DOHH2 (cell line): ENCODE results near the gene MXRA5.

ENCODE experiments used
- H3F3A ChIP-seq: fragments of 200-600 bp; sonication (generic), shearing (Covaris generic); 2 replicates; pipeline ENCODE4 v1.6.0; 2016; ENCODE audit warnings: antibody characterized with exemption, mild to moderate bottlenecking; ENCODE audit not compliant: control insufficient read depth, insufficient read depth
- H3K27ac ChIP-seq: fragments of 200-600 bp; sonication (generic); 2 replicates; pipeline ENCODE4 v1.5.1; 2014; ENCODE audit warnings: low read depth, mild to moderate bottlenecking, low read length, moderate library complexity
- H3K27me3 ChIP-seq: fragments of 200-600 bp; sonication (generic); 2 replicates; pipeline ENCODE4 v1.6.1; 2014; ENCODE audit warnings: mild to moderate bottlenecking, low read length, mixed read lengths; ENCODE audit not compliant: control insufficient read depth
- H3K36me3 ChIP-seq: fragments of 200-600 bp; sonication (generic); 2 replicates; pipeline ENCODE4 v1.6.1; 2014; ENCODE audit warnings: mild to moderate bottlenecking, low read length, moderate library complexity, mixed read lengths; ENCODE audit not compliant: control insufficient read depth
- H3K4me1 ChIP-seq: fragments of 200-600 bp; sonication (generic); 2 replicates; pipeline ENCODE4 v1.6.1; 2014; ENCODE audit warnings: mild to moderate bottlenecking, low read length, mixed read lengths; ENCODE audit not compliant: control insufficient read depth
- H3K4me2 ChIP-seq: fragments of 200-600 bp; sonication (generic); 2 replicates; pipeline ENCODE4 v1.6.0; 2014; ENCODE audit warnings: mild to moderate bottlenecking, low read length, moderate library complexity
- H3K4me3 ChIP-seq: fragments of 200-600 bp; sonication (generic); 2 replicates; pipeline ENCODE4 v1.5.1; 2014; ENCODE audit warnings: mild to moderate bottlenecking, low read length, mixed read lengths
- H3K79me2 ChIP-seq: fragments of 200-600 bp; sonication (generic); 2 replicates; pipeline ENCODE4 v1.6.1; 2014; ENCODE audit warnings: mild to moderate bottlenecking, low read length, mixed read lengths; ENCODE audit not compliant: control insufficient read depth
- H3K9me2 ChIP-seq: fragments of 200-600 bp; sonication (generic); replicated peaks from 2 replicates; pipeline ENCODE4 v1.6.1; 2014; ENCODE audit warnings: mild to moderate bottlenecking, low read length, mixed read lengths; ENCODE audit not compliant: control insufficient read depth
- H3K9me3 ChIP-seq: fragments of 200-600 bp; sonication (generic); 2 replicates; pipeline ENCODE4 v1.6.1; 2014; ENCODE audit warnings: antibody characterized with exemption, low read length, mixed read lengths; ENCODE audit not compliant: control insufficient read depth, insufficient read depth
- H4K20me1 ChIP-seq: fragments of 200-600 bp; sonication (generic); 2 replicates; pipeline ENCODE4 v1.6.0; 2014; ENCODE audit warnings: low read depth, mild to moderate bottlenecking, antibody characterized with exemption, low read length, moderate library complexity; ENCODE audit not compliant: control insufficient read depth, insufficient read depth
- EZH2phosphoT487 ChIP-seq: fragments of 200-600 bp; sonication (generic); IDR thresholded peaks from 2 replicates; pipeline ENCODE4 v1.6.1; 2017; ENCODE audit warnings: borderline replicate concordance, mild to moderate bottlenecking, antibody characterized with exemption, low read length, moderate library complexity, mixed read lengths
- TF ChIP-seq, protein P1 (sequence below): fragments of 200-600 bp; sonication (generic); IDR thresholded peaks from one replicate; pipeline ENCODE4 v1.5.1; 2014; ENCODE audit warnings: antibody characterized with exemption, mild to moderate bottlenecking, low read depth, low read length; ENCODE audit not compliant: poor library complexity, severe bottlenecking

Gene MXRA5, protein sequence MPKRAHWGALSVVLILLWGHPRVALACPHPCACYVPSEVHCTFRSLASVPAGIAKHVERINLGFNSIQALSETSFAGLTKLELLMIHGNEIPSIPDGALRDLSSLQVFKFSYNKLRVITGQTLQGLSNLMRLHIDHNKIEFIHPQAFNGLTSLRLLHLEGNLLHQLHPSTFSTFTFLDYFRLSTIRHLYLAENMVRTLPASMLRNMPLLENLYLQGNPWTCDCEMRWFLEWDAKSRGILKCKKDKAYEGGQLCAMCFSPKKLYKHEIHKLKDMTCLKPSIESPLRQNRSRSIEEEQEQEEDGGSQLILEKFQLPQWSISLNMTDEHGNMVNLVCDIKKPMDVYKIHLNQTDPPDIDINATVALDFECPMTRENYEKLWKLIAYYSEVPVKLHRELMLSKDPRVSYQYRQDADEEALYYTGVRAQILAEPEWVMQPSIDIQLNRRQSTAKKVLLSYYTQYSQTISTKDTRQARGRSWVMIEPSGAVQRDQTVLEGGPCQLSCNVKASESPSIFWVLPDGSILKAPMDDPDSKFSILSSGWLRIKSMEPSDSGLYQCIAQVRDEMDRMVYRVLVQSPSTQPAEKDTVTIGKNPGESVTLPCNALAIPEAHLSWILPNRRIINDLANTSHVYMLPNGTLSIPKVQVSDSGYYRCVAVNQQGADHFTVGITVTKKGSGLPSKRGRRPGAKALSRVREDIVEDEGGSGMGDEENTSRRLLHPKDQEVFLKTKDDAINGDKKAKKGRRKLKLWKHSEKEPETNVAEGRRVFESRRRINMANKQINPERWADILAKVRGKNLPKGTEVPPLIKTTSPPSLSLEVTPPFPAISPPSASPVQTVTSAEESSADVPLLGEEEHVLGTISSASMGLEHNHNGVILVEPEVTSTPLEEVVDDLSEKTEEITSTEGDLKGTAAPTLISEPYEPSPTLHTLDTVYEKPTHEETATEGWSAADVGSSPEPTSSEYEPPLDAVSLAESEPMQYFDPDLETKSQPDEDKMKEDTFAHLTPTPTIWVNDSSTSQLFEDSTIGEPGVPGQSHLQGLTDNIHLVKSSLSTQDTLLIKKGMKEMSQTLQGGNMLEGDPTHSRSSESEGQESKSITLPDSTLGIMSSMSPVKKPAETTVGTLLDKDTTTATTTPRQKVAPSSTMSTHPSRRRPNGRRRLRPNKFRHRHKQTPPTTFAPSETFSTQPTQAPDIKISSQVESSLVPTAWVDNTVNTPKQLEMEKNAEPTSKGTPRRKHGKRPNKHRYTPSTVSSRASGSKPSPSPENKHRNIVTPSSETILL (N-terminal part only)

DNA sequence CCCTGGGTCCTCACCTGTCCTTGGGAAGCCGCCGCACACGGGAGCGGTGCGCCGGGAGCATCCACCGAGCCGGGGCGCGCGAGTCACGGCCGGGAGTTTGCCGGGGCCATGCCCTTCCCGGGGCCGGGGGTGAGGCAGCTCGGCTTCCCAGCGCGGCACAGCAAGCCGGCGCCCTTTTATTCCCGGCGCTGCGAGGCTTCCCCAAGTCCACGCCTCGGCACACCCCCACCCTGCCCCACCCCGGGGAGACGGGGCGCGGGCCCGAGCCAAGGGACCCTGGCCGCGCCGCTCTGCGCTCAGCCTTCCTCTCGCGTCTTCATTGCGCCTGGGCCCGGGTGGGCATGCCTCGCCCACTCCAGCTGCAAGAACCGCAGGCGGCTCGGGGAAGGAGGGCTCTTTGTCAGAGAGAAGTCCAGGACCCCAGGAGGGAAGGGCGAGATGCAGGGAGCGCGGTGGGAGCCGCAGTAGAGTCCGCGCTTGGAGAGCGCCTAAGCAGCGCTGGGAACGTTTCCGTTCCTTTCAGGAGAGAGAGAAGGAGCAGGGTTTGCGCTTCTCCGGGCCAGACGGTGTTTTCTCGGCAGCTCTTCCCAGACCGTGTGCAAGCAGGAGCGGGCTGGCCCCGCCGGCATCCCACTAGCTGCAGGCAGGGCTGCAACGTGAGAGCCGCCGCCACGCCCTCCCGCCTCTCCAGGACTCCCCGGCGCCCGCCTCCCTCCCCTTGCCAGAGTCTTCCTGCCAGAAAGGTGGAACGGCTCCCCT lies at the start of gene MXRA5:
Gene MXRA5 (minus strand): TSS at position 152 of the 759 bp plus-strand sequence. CDS start 2,819 bp downstream, outside the sequence.
- no peaks in the 10 kb centered on the region for H3K27me3 ChIP-seq
- H3K36me3 ChIP-seq = no peaks in the 10 kb centered on the region
- no peaks in the 10 kb centered on the region for H3K9me3 ChIP-seq
- no peak within 1 kb of the TSS for H3K4me2 ChIP-seq
- no peaks in the 10 kb centered on the region for H3K4me1 ChIP-seq
- H3K4me3 ChIP-seq = no peak within 1 kb of the TSS
- H4K20me1 ChIP-seq = no peaks in the 10 kb centered on the region
- TF ChIP-seq, protein P1, sequence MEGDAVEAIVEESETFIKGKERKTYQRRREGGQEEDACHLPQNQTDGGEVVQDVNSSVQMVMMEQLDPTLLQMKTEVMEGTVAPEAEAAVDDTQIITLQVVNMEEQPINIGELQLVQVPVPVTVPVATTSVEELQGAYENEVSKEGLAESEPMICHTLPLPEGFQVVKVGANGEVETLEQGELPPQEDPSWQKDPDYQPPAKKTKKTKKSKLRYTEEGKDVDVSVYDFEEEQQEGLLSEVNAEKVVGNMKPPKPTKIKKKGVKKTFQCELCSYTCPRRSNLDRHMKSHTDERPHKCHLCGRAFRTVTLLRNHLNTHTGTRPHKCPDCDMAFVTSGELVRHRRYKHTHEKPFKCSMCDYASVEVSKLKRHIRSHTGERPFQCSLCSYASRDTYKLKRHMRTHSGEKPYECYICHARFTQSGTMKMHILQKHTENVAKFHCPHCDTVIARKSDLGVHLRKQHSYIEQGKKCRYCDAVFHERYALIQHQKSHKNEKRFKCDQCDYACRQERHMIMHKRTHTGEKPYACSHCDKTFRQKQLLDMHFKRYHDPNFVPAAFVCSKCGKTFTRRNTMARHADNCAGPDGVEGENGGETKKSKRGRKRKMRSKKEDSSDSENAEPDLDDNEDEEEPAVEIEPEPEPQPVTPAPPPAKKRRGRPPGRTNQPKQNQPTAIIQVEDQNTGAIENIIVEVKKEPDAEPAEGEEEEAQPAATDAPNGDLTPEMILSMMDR = no peak
- no peak for TF ChIP-seq EZH2phosphoT487
- no peaks in the 10 kb centered on the region for H3K79me2 ChIP-seq
- H3K9me2 ChIP-seq = no peaks in the 10 kb centered on the region
- H3F3A ChIP-seq = no peaks in the 10 kb centered on the region
- no peak within 1 kb of the TSS for H3K27ac ChIP-seq

DNA sequence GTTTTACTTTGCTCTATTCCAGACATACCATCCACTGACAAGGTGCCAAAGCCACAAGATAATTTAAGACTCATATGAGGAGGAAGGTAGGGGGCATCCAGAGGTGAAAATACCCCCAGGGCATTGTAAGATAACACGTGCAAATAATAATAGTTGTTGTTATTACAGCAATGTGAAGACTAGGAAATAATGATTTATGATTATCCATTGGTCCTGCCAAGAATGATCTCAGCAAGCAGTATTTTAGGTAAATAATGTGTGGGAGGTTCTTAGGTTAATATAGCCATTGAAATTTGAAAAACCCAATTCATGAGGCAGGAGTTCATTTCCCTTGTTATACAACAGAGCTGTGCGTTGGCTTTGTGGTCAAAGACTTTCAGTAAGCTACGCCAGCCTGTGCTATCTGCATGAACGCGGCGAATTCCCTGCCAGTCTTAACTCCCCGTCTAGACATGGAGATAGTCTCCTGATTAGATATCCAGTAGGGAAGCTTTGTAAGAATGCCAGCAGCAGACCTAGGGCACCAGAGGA lies 47.2 kb upstream of the MXRA5 start:
- H3K27me3 ChIP-seq = no peaks in the 10 kb centered on the region
- H4K20me1 ChIP-seq = no peaks in the 10 kb centered on the region
- no peak overlapping the region for H3K27ac ChIP-seq
- no peak overlapping the region for H3K4me3 ChIP-seq
- no peak overlapping the region for H3K4me2 ChIP-seq
- no peaks in the 10 kb centered on the region for H3K9me2 ChIP-seq
- H3K36me3 ChIP-seq = no peaks in the 10 kb centered on the region
- no peaks in the 10 kb centered on the region for H3K9me3 ChIP-seq
- no peaks in the 10 kb centered on the region for H3K79me2 ChIP-seq
- no peaks in the 10 kb centered on the region for H3K4me1 ChIP-seq
- no peaks in the 10 kb centered on the region for H3F3A ChIP-seq
- TF ChIP-seq, protein P1 = no peak
- TF ChIP-seq EZH2phosphoT487 = no peak

DNA sequence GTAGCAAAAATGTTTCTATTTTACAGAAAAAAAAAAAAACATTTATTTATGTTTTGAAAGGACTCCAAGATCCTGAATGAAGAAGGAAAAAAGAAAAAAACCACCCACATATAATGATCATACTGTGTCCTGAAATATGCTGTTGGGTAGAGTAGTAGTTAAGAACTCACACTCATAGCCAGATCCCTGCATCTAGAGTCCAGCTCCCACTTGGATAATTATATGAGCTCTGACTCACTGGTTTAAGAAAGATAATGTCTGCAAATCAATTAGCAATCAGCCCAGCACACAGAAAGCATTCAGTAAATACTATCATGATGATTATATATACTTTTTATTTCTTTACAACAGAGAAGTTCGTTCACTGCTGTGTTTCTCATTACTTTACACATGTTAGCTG lies 46.7 kb upstream of the MXRA5 start:
- Histone ChIP-seq H3K4me3 (no peak overlapping the region), H3K9me2 (no peaks in the 10 kb centered on the region), H3F3A (no peaks in the 10 kb centered on the region), H3K27me3 (no peaks in the 10 kb centered on the region), H3K9me3 (no peaks in the 10 kb centered on the region), H3K27ac (no peak overlapping the region), H3K4me2 (no peak overlapping the region), H4K20me1 (no peaks in the 10 kb centered on the region), H3K4me1 (no peaks in the 10 kb centered on the region), H3K36me3 (no peaks in the 10 kb centered on the region), H3K79me2 (no peaks in the 10 kb centered on the region)
- TF ChIP-seq, protein P1 = no peak
- TF ChIP-seq EZH2phosphoT487 = no peak
